ENCODE results near the gene SERPING1.
A peak's percentile ranks its signal among the peaks of the same experiment; 100 is the strongest.

DNA sequence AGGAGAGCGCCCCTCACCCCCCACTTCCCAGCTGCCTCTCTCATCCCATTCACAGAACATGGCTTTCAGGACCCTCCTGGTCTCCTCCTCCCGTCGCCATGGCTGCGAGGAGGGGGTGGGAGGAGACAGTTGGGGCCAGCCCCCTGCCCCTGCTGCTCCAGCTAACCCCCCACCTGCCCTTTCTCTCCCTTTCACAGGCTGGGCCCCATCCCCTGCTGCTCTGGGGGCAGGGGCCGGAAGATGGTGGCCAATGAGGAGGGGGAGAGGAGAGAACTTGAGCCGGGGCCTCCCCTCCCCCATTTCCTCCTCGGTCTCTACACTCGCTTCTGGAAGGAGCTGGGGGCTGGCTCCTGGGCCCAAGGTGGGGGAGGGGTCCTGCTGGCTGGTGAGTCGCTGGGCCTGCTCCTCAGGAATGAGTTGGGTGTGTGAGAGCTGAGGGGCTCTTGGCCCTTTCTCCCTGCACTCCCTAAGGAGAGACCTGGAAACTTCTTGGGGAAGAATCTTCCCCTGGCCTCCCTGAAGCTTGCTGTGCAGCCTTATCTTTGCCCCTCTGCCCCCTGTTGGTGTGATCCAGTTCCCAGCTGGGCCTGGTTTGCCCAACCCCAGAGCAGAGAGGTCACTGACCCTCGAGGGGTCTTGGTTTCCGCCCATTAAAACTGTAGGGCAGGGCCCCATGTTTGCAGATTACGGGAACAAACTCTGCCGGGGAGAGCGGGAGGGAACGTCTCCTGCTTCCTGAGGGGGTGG lies 42.0 kb downstream of the SERPING1 start:
- TF ChIP-seq, protein P1, sequence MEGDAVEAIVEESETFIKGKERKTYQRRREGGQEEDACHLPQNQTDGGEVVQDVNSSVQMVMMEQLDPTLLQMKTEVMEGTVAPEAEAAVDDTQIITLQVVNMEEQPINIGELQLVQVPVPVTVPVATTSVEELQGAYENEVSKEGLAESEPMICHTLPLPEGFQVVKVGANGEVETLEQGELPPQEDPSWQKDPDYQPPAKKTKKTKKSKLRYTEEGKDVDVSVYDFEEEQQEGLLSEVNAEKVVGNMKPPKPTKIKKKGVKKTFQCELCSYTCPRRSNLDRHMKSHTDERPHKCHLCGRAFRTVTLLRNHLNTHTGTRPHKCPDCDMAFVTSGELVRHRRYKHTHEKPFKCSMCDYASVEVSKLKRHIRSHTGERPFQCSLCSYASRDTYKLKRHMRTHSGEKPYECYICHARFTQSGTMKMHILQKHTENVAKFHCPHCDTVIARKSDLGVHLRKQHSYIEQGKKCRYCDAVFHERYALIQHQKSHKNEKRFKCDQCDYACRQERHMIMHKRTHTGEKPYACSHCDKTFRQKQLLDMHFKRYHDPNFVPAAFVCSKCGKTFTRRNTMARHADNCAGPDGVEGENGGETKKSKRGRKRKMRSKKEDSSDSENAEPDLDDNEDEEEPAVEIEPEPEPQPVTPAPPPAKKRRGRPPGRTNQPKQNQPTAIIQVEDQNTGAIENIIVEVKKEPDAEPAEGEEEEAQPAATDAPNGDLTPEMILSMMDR (optimal IDR thresholded peaks at IDR 0.05 in 1 of 3, IDR thresholded peaks at IDR 0.05 in 1 of 3, conservative IDR thresholded peaks at IDR 0.05 in 1 of 3; ENCODE audit: extremely low read depth in 1 of 3, insufficient read depth in 2 of 3, low read length in 3 of 3), result peak in 2 of 3 experiments; percentile 14 to 21
- TF ChIP-seq EZH2 (IDR thresholded peaks at IDR 0.05; ENCODE audit: low read length), result no peak

Data from keratinocyte (primary cell).